Measurements from ENCODE around the gene OPCML.

The OPCML gene

DNA sequence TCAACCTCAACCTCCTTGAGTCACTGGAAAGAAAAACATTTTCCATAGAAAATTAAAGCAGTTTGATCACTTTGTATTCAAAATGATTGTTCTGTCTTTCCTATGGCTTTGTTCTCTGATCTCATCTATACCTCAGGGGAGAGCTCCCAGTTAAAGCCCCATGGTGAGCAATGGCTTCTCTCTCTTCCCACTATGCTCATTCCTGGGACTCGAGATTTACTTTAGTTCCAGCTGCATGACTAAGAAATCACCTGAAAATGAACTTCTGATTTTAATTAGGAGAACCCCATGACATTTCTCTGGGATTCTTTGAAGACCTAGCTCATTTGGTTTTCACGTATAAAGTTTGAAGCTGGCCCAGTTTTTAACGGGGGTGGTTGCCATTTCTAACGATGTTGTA, 921.5 kb downstream of the OPCML start:
- Histone ChIP-seq H3K79me2 (ENCODE audit: control insufficient read depth, insufficient read depth, low read length, unreplicated experiment) (no peaks in the 10 kb centered on the region), H2AFZ (ENCODE audit: low read length, unreplicated experiment) (no peak overlapping the region), H3K4me3 (ENCODE audit: low read depth, low read length) (no peak overlapping the region)

GRCh38 chr11:132610216-132610615, 922.1 kb downstream of the OPCML start:
- Histone ChIP-seq H3K36me3 (ENCODE audit: insufficient read depth, low read length) (no peaks in the 10 kb centered on the region), H3K27ac (ENCODE audit: low read depth, low read length) (no peak overlapping the region), H3K4me1 (ENCODE audit: control insufficient read depth, insufficient read depth, low read length, unreplicated experiment) (no peaks in the 10 kb centered on the region), H3K4me3 (ENCODE audit: low read depth, low read length) (no peak overlapping the region), H3K79me2 (ENCODE audit: control insufficient read depth, insufficient read depth, low read length, unreplicated experiment) (no peaks in the 10 kb centered on the region), H2AFZ (ENCODE audit: low read length, unreplicated experiment) (no peak overlapping the region), H3K27me3 (ENCODE audit: insufficient read depth, low read length) (no peaks in the 10 kb centered on the region)

More for the DNA sequence above, 921.5 kb downstream of the OPCML start:
- Histone ChIP-seq H3K27ac (ENCODE audit: low read depth, low read length) (no peak overlapping the region), H3K4me1 (ENCODE audit: control insufficient read depth, insufficient read depth, low read length, unreplicated experiment) (no peaks in the 10 kb centered on the region), H3K36me3 (ENCODE audit: insufficient read depth, low read length) (no peaks in the 10 kb centered on the region), H3K27me3 (ENCODE audit: insufficient read depth, low read length) (no peaks in the 10 kb centered on the region)

GRCh38 chr11:132607575-132607974, 924.7 kb downstream of the OPCML start:
- Histone ChIP-seq H3K27me3 (ENCODE audit: insufficient read depth, low read length) (no peaks in the 10 kb centered on the region), H3K79me2 (ENCODE audit: control insufficient read depth, insufficient read depth, low read length, unreplicated experiment) (no peaks in the 10 kb centered on the region), H3K4me1 (ENCODE audit: control insufficient read depth, insufficient read depth, low read length, unreplicated experiment) (no peaks in the 10 kb centered on the region), H3K4me3 (ENCODE audit: low read depth, low read length) (no peak overlapping the region), H3K36me3 (ENCODE audit: insufficient read depth, low read length) (no peaks in the 10 kb centered on the region), H2AFZ (ENCODE audit: low read length, unreplicated experiment) (no peak overlapping the region), H3K27ac (ENCODE audit: low read depth, low read length) (no peak overlapping the region)

DNA sequence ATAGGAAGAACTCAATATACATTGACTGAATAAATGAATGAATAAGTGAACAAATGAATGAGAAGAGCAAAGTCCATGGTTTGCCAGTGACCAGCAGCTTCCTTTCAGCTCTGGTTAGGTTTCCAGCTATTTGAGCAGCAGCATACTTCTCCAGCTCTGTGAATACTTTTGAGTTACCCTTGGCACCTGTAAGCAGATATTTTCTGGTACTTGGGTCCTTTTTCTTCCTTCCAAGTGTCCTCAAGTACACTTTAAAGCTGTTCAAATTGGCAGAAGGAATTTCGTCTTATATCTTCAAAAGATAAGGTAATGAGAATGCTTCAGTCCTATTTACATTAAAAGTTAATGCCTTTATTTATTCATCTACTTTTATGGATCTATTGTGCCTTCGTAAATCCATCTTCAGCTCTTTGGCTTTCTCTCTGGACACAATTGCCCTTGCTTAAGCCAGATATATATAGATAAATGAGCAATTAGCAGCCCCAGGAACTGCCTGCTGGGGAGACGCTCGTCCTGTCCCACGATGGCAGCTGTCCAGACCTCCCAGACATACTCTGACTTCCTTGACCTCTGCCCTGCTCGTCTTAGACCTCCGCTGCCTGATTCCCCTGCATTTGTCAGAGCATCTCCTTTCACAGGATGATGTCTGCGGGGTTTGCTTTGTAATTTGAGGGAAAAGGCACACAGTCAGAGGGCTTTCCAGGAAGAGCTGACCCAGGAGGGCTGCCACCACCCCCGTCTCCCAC, 926.3 kb downstream of the OPCML start:
- Histone ChIP-seq H3K4me1 (ENCODE audit: control insufficient read depth, insufficient read depth, low read length, unreplicated experiment) (no peaks in the 10 kb centered on the region), H3K4me3 (ENCODE audit: low read depth, low read length) (no peak overlapping the region), H3K27ac (ENCODE audit: low read depth, low read length) (no peak overlapping the region), H3K79me2 (ENCODE audit: control insufficient read depth, insufficient read depth, low read length, unreplicated experiment) (no peaks in the 10 kb centered on the region), H2AFZ (ENCODE audit: low read length, unreplicated experiment) (no peak overlapping the region), H3K36me3 (ENCODE audit: insufficient read depth, low read length) (no peaks in the 10 kb centered on the region), H3K27me3 (ENCODE audit: insufficient read depth, low read length) (no peaks in the 10 kb centered on the region)

DNA sequence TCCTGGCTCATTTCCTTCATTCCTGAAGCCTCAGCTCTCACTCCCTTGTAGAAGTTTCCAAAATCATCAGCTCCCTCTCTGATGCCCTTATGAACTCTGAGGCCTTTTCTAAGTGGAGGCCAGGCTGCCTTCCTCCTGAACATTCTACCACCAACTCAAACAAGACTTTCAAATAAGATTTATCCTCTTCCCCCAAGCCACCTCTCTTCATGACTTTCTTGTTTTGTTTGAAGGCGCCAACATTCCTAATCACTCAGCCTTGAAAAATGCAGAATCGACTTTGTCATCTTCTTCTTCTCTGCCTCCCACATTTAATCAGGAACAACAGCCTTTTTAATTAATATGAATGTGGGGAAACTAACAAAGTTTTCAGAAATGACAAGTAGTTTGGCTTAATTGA, 927.9 kb downstream of the OPCML start:
- no peak overlapping the region for H3K27ac ChIP-seq (ENCODE audit: low read depth, low read length)
- H3K36me3 ChIP-seq (ENCODE audit: insufficient read depth, low read length): no peaks in the 10 kb centered on the region
- no peak overlapping the region for H2AFZ ChIP-seq (ENCODE audit: low read length, unreplicated experiment)
- H3K4me1 ChIP-seq (ENCODE audit: control insufficient read depth, insufficient read depth, low read length, unreplicated experiment): no peaks in the 10 kb centered on the region
- no peaks in the 10 kb centered on the region for H3K27me3 ChIP-seq (ENCODE audit: insufficient read depth, low read length)
- H3K79me2 ChIP-seq (ENCODE audit: control insufficient read depth, insufficient read depth, low read length, unreplicated experiment): no peaks in the 10 kb centered on the region
- no peak overlapping the region for H3K4me3 ChIP-seq (ENCODE audit: low read depth, low read length)

GRCh38 chr11:132601875-132602274, 930.4 kb downstream of the OPCML start:
- no peaks in the 10 kb centered on the region for H3K27me3 ChIP-seq (ENCODE audit: insufficient read depth, low read length)
- H3K36me3 ChIP-seq (ENCODE audit: insufficient read depth, low read length): no peaks in the 10 kb centered on the region
- no peak overlapping the region for H2AFZ ChIP-seq (ENCODE audit: low read length, unreplicated experiment)
- H3K27ac ChIP-seq (ENCODE audit: low read depth, low read length): no peak overlapping the region
- no peak overlapping the region for H3K4me3 ChIP-seq (ENCODE audit: low read depth, low read length)
- H3K4me1 ChIP-seq (ENCODE audit: control insufficient read depth, insufficient read depth, low read length, unreplicated experiment): no peaks in the 10 kb centered on the region
- H3K79me2 ChIP-seq (ENCODE audit: control insufficient read depth, insufficient read depth, low read length, unreplicated experiment): no peaks in the 10 kb centered on the region

- Histone ChIP-seq H3K27me3 (ENCODE audit: insufficient read depth, low read length) (no peaks in the 10 kb centered on the region), H3K4me3 (ENCODE audit: low read depth, low read length) (no peak overlapping the region), H3K79me2 (ENCODE audit: control insufficient read depth, insufficient read depth, low read length, unreplicated experiment) (no peaks in the 10 kb centered on the region), H3K27ac (ENCODE audit: low read depth, low read length) (no peak overlapping the region), H3K4me1 (ENCODE audit: control insufficient read depth, insufficient read depth, low read length, unreplicated experiment) (no peaks in the 10 kb centered on the region), H2AFZ (ENCODE audit: low read length, unreplicated experiment) (no peak overlapping the region), H3K36me3 (ENCODE audit: insufficient read depth, low read length) (no peaks in the 10 kb centered on the region)
Measured at GRCh38 chr11:132595711-132596134, 936.6 kb downstream of the OPCML start.

- Histone ChIP-seq H2AFZ (ENCODE audit: low read length, unreplicated experiment) (no peak overlapping the region), H3K36me3 (ENCODE audit: insufficient read depth, low read length) (no peaks in the 10 kb centered on the region), H3K4me1 (ENCODE audit: control insufficient read depth, insufficient read depth, low read length, unreplicated experiment) (no peaks in the 10 kb centered on the region), H3K79me2 (ENCODE audit: control insufficient read depth, insufficient read depth, low read length, unreplicated experiment) (no peaks in the 10 kb centered on the region), H3K27me3 (ENCODE audit: insufficient read depth, low read length) (no peaks in the 10 kb centered on the region), H3K27ac (ENCODE audit: low read depth, low read length) (no peak overlapping the region), H3K4me3 (ENCODE audit: low read depth, low read length) (no peak overlapping the region)
Measured at GRCh38 chr11:132595246-132595645, 937.1 kb downstream of the OPCML start.

DNA sequence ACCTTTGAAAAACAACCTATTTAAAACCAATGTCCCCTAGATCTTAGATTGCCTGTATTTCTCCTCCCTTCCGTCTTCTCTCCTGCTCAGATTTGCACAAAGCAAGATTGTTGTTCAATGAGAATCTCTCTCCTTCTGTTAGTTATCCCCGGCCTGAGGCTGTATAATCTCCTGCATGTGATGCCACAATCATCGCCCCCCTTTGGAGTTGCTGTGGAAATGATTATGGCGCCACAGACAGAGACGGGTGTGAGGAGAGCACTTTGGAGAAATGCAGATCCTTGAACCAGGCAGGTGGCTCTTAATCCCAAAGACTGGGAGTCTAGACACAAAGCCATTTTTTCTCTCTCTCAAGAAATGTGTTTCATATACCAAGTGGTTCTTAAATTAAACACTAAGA, 941.3 kb downstream of the OPCML start:
- H3K27me3 ChIP-seq (ENCODE audit: insufficient read depth, low read length): no peaks in the 10 kb centered on the region
- no peak overlapping the region for H2AFZ ChIP-seq (ENCODE audit: low read length, unreplicated experiment)
- H3K36me3 ChIP-seq (ENCODE audit: insufficient read depth, low read length): no peaks in the 10 kb centered on the region
- no peaks in the 10 kb centered on the region for H3K4me1 ChIP-seq (ENCODE audit: control insufficient read depth, insufficient read depth, low read length, unreplicated experiment)
- H3K79me2 ChIP-seq (ENCODE audit: control insufficient read depth, insufficient read depth, low read length, unreplicated experiment): no peaks in the 10 kb centered on the region
- H3K27ac ChIP-seq (ENCODE audit: low read depth, low read length): no peak overlapping the region
- no peak overlapping the region for H3K4me3 ChIP-seq (ENCODE audit: low read depth, low read length)

DNA sequence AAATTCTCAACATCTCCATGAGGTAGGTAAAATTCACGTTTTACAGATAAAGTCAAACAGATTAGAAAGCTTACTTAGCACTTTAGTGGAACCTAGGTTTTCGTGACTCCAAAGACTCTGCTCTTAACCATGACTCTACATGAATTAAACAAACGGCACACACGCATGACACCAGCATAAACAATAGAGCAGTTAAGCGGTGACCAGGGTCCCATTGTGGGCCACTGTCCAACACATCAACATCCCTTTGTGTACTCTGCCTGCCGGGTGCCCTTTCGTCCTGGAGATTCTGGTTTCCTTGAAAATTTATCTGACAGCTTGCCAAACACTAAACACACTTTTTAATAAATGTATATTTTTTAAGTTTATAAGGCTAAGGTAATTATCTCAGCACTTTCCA, 941.7 kb downstream of the OPCML start:
- Histone ChIP-seq H3K27ac (ENCODE audit: low read depth, low read length) (no peak overlapping the region), H3K4me3 (ENCODE audit: low read depth, low read length) (no peak overlapping the region), H3K79me2 (ENCODE audit: control insufficient read depth, insufficient read depth, low read length, unreplicated experiment) (no peaks in the 10 kb centered on the region), H3K36me3 (ENCODE audit: insufficient read depth, low read length) (no peaks in the 10 kb centered on the region), H3K4me1 (ENCODE audit: control insufficient read depth, insufficient read depth, low read length, unreplicated experiment) (no peaks in the 10 kb centered on the region), H3K27me3 (ENCODE audit: insufficient read depth, low read length) (no peaks in the 10 kb centered on the region), H2AFZ (ENCODE audit: low read length, unreplicated experiment) (no peak overlapping the region)

DNA sequence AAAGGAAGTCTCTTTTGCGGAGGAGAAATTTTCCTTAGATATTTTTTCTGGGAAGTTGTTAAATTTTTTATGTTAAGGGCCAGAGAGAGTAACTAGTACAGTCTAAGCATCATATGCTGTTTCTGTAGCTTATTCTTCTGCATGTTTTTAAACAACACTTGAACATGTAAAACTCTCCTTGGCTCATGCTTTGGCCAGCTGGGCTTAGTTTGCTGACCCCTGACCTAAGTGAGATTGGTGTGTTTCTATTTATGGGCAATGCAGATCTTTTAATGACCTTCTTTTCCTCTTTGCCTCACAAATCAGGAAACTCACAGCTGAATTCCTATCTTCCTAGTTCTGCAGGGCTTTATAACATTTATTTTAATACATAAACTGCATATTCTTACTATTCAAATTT, 942.5 kb downstream of the OPCML start:
- no peaks in the 10 kb centered on the region for H3K4me1 ChIP-seq (ENCODE audit: control insufficient read depth, insufficient read depth, low read length, unreplicated experiment)
- H3K79me2 ChIP-seq (ENCODE audit: control insufficient read depth, insufficient read depth, low read length, unreplicated experiment): no peaks in the 10 kb centered on the region
- no peaks in the 10 kb centered on the region for H3K36me3 ChIP-seq (ENCODE audit: insufficient read depth, low read length)
- no peak overlapping the region for H3K4me3 ChIP-seq (ENCODE audit: low read depth, low read length)
- no peak overlapping the region for H2AFZ ChIP-seq (ENCODE audit: low read length, unreplicated experiment)
- no peaks in the 10 kb centered on the region for H3K27me3 ChIP-seq (ENCODE audit: insufficient read depth, low read length)
- H3K27ac ChIP-seq (ENCODE audit: low read depth, low read length): no peak overlapping the region
